ENCODE measurements around the gene PRSS21.

The PRSS21 gene

GRCh38 chr16:2779978-2780898 is 36.8 kb upstream of the PRSS21 start:
- no peak for DNase-seq

GRCh38 chr16:2782583-2783351 is 34.3 kb upstream of the PRSS21 start:
- no peak for DNase-seq

GRCh38 chr16:2783581-2784357 is 33.3 kb upstream of the PRSS21 start:
- no peak for DNase-seq

- no peak for DNase-seq
These were observed 32.5 kb upstream of the PRSS21 start for GRCh38 chr16:2784358-2785100.

GRCh38 chr16:2785101-2785991 is 31.7 kb upstream of the PRSS21 start:
- no peak for DNase-seq

GRCh38 chr16:2786061-2786825 is 30.8 kb upstream of the PRSS21 start:
- DNase-seq = no peak

GRCh38 chr16:2786826-2787151 is 30.2 kb upstream of the PRSS21 start:
- DNase-seq = no peak

- DNase-seq = no peak
These were observed 29.6 kb upstream of the PRSS21 start, which contains the start of gene PRSS33 for GRCh38 chr16:2787406-2787805. PRSS33 (minus strand) TSS chr16:2787560; CDS start chr16:2786547, 1,013 bp downstream.

- DNase-seq = no peak
These were observed 29.1 kb upstream of the PRSS21 start for GRCh38 chr16:2787961-2788360.

GRCh38 chr16:2790631-2791030 is 26.4 kb upstream of the PRSS21 start:
- DNase-seq = no peak

- DNase-seq = no peak
These were observed 25.9 kb upstream of the PRSS21 start for GRCh38 chr16:2791174-2791573.

- no peak for DNase-seq
These were observed 24.1 kb upstream of the PRSS21 start for GRCh38 chr16:2792940-2793339.

- no peak for DNase-seq
These were observed 21.5 kb upstream of the PRSS21 start for GRCh38 chr16:2795395-2796143.

- no peak for DNase-seq
These were observed 18.3 kb upstream of the PRSS21 start for GRCh38 chr16:2798723-2799204.

GRCh38 chr16:2799205-2799858 is 17.7 kb upstream of the PRSS21 start:
- no peak for DNase-seq

GRCh38 chr16:2799859-2800226 is 17.2 kb upstream of the PRSS21 start:
- DNase-seq = no peak

GRCh38 chr16:2803545-2804195 is 13.4 kb upstream of the PRSS21 start:
- DNase-seq = no peak

GRCh38 chr16:2804728-2805127 is 12.3 kb upstream of the PRSS21 start:
- DNase-seq = no peak

GRCh38 chr16:2806286-2806685 is 10.8 kb upstream of the PRSS21 start:
- no peak for DNase-seq

Measured in NCI-H510A (cell line).